Measurements from ENCODE around the gene MMP15. TPM values are rescaled to one million over a fixed set of nuclear protein-coding genes. Genes with fewer than 3 reads are reported as not detected.
"Not testable (repeated sequence)": the region's sequence is repeated elsewhere in the genome, so short reads cannot be mapped to it uniquely, and the experiment has no call there.

MMP15 gene
- total RNA-seq, 2 experiments from 2014 or later, result 0.20 to 0.27 TPM

DNA sequence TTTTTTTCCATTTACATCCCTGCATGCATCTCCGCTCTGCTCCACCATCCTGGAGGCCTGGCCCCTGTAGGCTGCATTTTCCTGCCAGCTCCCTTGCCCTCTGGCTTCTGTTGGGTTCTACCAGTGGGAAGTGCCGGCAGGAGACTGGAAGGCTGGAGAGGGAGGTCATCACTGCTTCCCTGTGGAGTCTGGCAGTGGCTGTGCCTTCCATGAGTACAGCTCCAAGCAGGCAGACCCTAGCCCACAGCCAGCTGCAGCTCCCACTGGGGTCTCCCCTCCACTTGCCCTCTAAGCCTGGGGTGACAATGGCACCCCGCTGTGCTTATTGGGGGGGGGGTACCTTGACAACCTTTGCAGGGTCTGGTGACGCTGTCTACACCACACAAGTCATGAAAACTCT is 37.3 kb downstream of the MMP15 start:
- H3K4me3 Mint-ChIP-seq, result no peak overlapping the region
- H3K9me3 Mint-ChIP-seq, result no peaks in the 10 kb centered on the region
- ChIA-PET CTCF (no interaction called here), POLR2A (no interaction called here)
- H3K4me1 Mint-ChIP-seq, result no peaks in the 10 kb centered on the region
- no peak for DNase-seq
- no peaks in the 10 kb centered on the region for H3K27me3 Mint-ChIP-seq
- H3K36me3 Mint-ChIP-seq (ENCODE audit: low read depth), result no peaks in the 10 kb centered on the region
- H3K27ac Mint-ChIP-seq, result no peak overlapping the region

GRCh38 chr16:58063377-58064076 is 38.0 kb downstream of the MMP15 start:
- Mint-ChIP-seq H3K36me3 (ENCODE audit: low read depth) (no peaks in the 10 kb centered on the region), H3K4me3 (no peak overlapping the region), H3K27ac (no peak overlapping the region), H3K4me1 (no peaks in the 10 kb centered on the region), H3K27me3 (no peaks in the 10 kb centered on the region), H3K9me3 (no peaks in the 10 kb centered on the region)
- POLR2A ChIA-PET, result no interaction called here
- CTCF ChIA-PET, result no interaction called here
- DNase-seq, result no peak

GRCh38 chr16:58070585-58070984 is 45.0 kb downstream of the MMP15 start:
- ChIA-PET POLR2A (no interaction called here), CTCF (no interaction called here)
- Mint-ChIP-seq H3K4me1 (no peaks in the 10 kb centered on the region), H3K4me3 (no peak overlapping the region), H3K36me3 (ENCODE audit: low read depth) (no peaks in the 10 kb centered on the region), H3K27ac (no peak overlapping the region), H3K9me3 (no peaks in the 10 kb centered on the region), H3K27me3 (no peaks in the 10 kb centered on the region)
- no peak for DNase-seq

DNA sequence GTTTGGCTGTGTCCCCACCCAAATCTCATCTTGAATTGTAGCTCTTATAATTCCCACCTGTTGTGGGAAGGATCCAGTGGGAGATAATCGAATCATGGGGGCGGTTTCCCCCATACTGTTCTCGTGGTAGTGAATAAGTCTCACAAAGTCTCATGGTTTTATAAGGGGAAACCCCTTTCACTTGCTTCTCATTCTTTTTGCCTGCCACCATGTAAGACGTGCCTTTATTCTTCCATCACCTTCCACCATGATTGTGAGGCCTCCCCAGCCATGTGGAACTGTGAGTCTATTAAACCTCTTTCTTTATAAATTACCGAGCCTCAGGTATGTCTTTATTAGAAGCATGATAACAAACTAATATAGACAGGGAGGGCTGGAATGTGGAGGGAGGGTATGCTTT is 46.6 kb downstream of the MMP15 start:
- ChIA-PET CTCF (interaction anchor here (0.6 kb wide), 1 partner anchor 157 kb away, joined by 3 read pairs; no protein-coding TSS in a partner anchor), POLR2A (interaction anchor here (0.7 kb wide), 1 partner anchor 536 kb away, joined by 3 read pairs; no protein-coding TSS in a partner anchor)
- H3K36me3 Mint-ChIP-seq (ENCODE audit: low read depth); H3K27me3 Mint-ChIP-seq; H3K4me3 Mint-ChIP-seq; H3K9me3 Mint-ChIP-seq; H3K4me1 Mint-ChIP-seq; DNase-seq; H3K27ac Mint-ChIP-seq: not testable (repeated sequence)

GRCh38 chr16:58073086-58073485 is 47.5 kb downstream of the MMP15 start:
- not testable (repeated sequence) for H3K27ac Mint-ChIP-seq, H3K4me3 Mint-ChIP-seq
- POLR2A ChIA-PET, result interaction anchor here (0.6 kb wide), 1 partner anchor 252 kb away, joined by 3 read pairs; no protein-coding TSS in a partner anchor

DNA sequence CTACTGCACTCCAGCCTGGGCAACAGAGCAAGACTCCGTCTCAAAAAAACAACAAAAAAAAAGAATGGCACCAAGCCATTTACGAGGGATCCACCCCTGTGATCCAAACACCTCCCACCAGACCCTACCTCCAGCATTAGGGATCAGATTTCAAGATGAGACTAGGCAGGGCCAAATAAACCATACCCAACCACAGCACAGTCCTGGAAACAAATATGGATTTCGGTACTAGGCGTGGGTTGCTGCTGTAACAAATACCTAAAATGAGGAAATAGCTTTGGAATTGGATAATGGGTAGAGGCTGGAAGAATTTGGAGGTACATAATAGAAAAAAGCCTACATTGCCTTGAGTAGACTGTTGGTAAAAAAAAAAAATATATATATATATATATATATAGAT is 49.1 kb downstream of the MMP15 start:
- Mint-ChIP-seq H3K4me1 (no peaks in the 10 kb centered on the region), H3K27me3 (no peaks in the 10 kb centered on the region), H3K27ac (no peak overlapping the region), H3K4me3 (no peak overlapping the region), H3K36me3 (ENCODE audit: low read depth) (no peaks in the 10 kb centered on the region), H3K9me3 (no peaks in the 10 kb centered on the region)
- no peak for DNase-seq
- CTCF ChIA-PET, result no interaction called here
- POLR2A ChIA-PET, result no interaction called here

More at GRCh38 chr16:58073086-58073485, 47.5 kb downstream of the MMP15 start:
- H3K4me1 Mint-ChIP-seq; H3K27me3 Mint-ChIP-seq; H3K36me3 Mint-ChIP-seq (ENCODE audit: low read depth); CTCF ChIA-PET; DNase-seq; H3K9me3 Mint-ChIP-seq: not testable (repeated sequence)

DNA sequence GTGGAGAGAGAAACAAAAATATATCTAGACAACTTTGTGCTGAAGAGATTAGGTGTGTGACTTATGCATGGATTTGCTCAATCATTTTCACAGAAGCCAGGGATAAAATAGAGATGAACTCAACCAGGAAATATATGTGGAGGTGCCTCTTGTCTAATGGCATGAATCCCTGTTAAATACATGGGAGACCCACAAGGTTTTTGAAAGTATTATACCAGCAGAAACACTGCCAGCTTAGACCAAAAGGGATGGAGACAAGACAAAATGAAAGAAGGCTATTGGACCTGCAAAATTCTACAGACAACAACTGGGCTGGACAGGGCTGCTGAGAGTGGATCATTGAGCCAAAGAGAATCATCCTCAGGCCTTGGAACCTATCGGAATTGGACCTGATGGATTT is 51.0 kb downstream of the MMP15 start:
- no peak overlapping the region for H3K4me3 Mint-ChIP-seq
- CTCF ChIA-PET, result no interaction called here
- no peaks in the 10 kb centered on the region for H3K27me3 Mint-ChIP-seq

DNA sequence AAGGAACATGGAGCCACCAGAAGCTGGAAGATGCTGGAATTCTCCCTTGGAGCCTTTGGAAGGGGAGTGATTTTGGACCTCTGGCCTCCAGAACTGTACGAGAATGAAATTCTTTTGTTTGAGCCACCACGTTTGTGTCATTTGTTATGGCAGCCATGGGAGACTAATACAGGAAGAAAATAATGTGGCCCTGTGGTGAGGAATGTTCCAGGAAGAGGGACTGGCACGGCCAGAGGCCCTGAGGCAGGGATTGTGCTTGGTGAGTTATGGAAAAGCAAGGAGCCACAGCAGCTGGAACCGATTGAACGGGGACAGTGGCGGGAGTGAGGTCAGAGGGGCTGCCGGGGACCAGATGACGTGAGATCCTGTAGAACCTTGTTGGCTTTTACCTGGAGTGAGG is 52.2 kb downstream of the MMP15 start:
- POLR2A ChIA-PET, result no interaction called here
- no peak overlapping the region for H3K27ac Mint-ChIP-seq

More for the DNA sequence above, 51.0 kb downstream of the MMP15 start:
- no peak for DNase-seq
- H3K27ac Mint-ChIP-seq, result no peak overlapping the region
- POLR2A ChIA-PET, result no interaction called here
- H3K4me1 Mint-ChIP-seq, result no peaks in the 10 kb centered on the region
- no peaks in the 10 kb centered on the region for H3K36me3 Mint-ChIP-seq (ENCODE audit: low read depth)
- H3K9me3 Mint-ChIP-seq, result no peaks in the 10 kb centered on the region

GRCh38 chr16:58080657-58081056 is 55.1 kb downstream of the MMP15 start:
- CTCF ChIA-PET, result not testable (repeated sequence)

More for the DNA sequence above, 52.2 kb downstream of the MMP15 start:
- no peak for DNase-seq
- no peak overlapping the region for H3K4me3 Mint-ChIP-seq
- no peaks in the 10 kb centered on the region for H3K27me3 Mint-ChIP-seq
- no peaks in the 10 kb centered on the region for H3K36me3 Mint-ChIP-seq (ENCODE audit: low read depth)
- CTCF ChIA-PET, result no interaction called here
- H3K9me3 Mint-ChIP-seq, result no peaks in the 10 kb centered on the region
- H3K4me1 Mint-ChIP-seq, result no peaks in the 10 kb centered on the region

DNA sequence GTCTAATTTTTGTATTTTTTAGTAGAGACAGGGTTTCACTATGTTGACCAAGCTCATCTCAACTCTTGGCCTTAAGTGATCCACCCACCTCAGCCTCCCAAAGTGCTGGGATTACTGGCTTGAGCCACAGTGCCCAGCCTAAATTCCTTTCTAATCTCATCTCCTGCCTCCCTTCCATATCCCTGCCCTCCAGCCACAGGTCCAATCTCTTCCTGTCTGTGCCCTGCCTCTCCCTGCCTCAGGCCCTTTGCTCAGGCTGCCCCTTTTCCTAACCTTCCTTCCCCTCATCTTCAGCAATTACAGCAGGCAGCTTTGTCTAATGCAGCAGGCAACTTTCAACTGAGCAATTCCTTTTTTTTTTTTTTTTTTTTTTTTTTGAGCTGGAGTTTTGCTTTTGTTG is 56.8 kb downstream of the MMP15 start:
- Mint-ChIP-seq H3K4me3 (no peak overlapping the region), H3K4me1 (no peaks in the 10 kb centered on the region), H3K27ac (no peak overlapping the region), H3K36me3 (ENCODE audit: low read depth) (no peaks in the 10 kb centered on the region), H3K27me3 (no peaks in the 10 kb centered on the region), H3K9me3 (no peaks in the 10 kb centered on the region)
- DNase-seq, result no peak
- POLR2A ChIA-PET, result interaction anchor here (0.6 kb wide), 1 partner anchor 661 kb away, joined by 3 read pairs; no protein-coding TSS in a partner anchor
- CTCF ChIA-PET, result interaction anchor here (0.9 to 1.0 kb wide), 2 partner anchors 9 to 18 kb away, joined by 3 read pairs; no protein-coding TSS in a partner anchor

More at GRCh38 chr16:58080657-58081056, 55.1 kb downstream of the MMP15 start:
- H3K27me3 Mint-ChIP-seq; DNase-seq; H3K27ac Mint-ChIP-seq; H3K4me3 Mint-ChIP-seq; H3K4me1 Mint-ChIP-seq; POLR2A ChIA-PET; H3K36me3 Mint-ChIP-seq (ENCODE audit: low read depth); H3K9me3 Mint-ChIP-seq: not testable (repeated sequence)

GRCh38 chr16:58084635-58085034 is 59.1 kb downstream of the MMP15 start:
- H3K27ac Mint-ChIP-seq, result no peak overlapping the region
- DNase-seq, result no peak
- ChIA-PET CTCF (no interaction called here), POLR2A (no interaction called here)
- no peaks in the 10 kb centered on the region for H3K27me3 Mint-ChIP-seq
- H3K9me3 Mint-ChIP-seq, result no peaks in the 10 kb centered on the region
- no peaks in the 10 kb centered on the region for H3K4me1 Mint-ChIP-seq
- H3K36me3 Mint-ChIP-seq (ENCODE audit: low read depth), result no peaks in the 10 kb centered on the region
- H3K4me3 Mint-ChIP-seq, result no peak overlapping the region

- H3K27ac Mint-ChIP-seq, result no peak overlapping the region
- no peak overlapping the region for H3K4me3 Mint-ChIP-seq
- CTCF ChIA-PET, result no interaction called here
- H3K9me3 Mint-ChIP-seq, result no peaks in the 10 kb centered on the region
- POLR2A ChIA-PET, result no interaction called here
- H3K27me3 Mint-ChIP-seq, result no peaks in the 10 kb centered on the region
- DNase-seq, result no peak
- no peaks in the 10 kb centered on the region for H3K36me3 Mint-ChIP-seq (ENCODE audit: low read depth)
- no peaks in the 10 kb centered on the region for H3K4me1 Mint-ChIP-seq
These were observed 59.6 kb downstream of the MMP15 start for GRCh38 chr16:58085171-58085570.

DNA sequence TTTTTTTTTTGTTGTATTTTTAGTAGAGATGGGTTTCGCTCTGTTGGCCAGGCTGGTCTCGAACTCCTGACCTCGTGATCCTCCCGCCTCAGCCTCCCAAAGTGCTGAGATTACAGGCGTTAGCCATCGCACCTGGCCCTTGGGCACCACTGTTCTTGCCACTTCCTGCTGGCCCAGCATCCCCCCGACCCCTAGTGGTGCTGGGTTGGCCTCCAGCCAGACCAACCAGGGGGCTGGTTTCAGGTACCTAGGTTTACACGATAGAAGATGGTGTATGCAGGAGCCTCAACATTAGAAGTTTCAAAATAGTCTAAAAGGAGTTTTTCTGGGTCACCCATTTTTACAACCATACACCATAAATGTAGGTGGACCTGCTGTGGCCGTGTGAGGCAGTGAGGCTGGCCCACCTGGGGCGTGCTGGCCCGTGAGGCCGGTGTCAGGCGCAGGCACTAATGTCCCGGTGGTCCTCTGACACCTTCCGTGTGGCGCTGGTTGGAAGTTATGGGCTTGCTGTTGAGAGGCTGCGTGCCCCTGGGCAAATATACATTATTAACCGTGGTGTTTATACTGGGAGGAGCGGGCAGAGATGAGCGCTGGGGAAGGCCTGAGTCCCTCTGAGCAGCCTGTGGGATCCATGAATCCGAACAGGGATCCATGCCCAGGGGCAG is 60.2 kb downstream of the MMP15 start:
- Mint-ChIP-seq H3K36me3 (ENCODE audit: low read depth) (no peaks in the 10 kb centered on the region), H3K9me3 (no peaks in the 10 kb centered on the region), H3K27ac (no peak overlapping the region), H3K4me1 (no peaks in the 10 kb centered on the region), H3K27me3 (no peaks in the 10 kb centered on the region), H3K4me3 (no peak overlapping the region)
- POLR2A ChIA-PET, result no interaction called here
- CTCF ChIA-PET, result interaction anchor here (1.0 kb wide), 1 partner anchor 12 kb away, joined by 4 read pairs; no protein-coding TSS in a partner anchor
- DNase-seq, result no peak
